CD4-positive, alpha-beta T cell treated with Interleukin-2 at 100 ng/mL for 4 hours (primary cell): ENCODE data around the gene ST6GALNAC3.
"Not testable (repeated sequence)": the region's sequence is repeated elsewhere in the genome, so short reads cannot be mapped to it uniquely, and the experiment has no call there.

ENCODE experiments used
- DNase-seq: peaks from one replicate; pipeline ENCODE4 v3.0.0-alpha.2; 2020; ENCODE audit warnings: low spot score

Gene ST6GALNAC3

DNA sequence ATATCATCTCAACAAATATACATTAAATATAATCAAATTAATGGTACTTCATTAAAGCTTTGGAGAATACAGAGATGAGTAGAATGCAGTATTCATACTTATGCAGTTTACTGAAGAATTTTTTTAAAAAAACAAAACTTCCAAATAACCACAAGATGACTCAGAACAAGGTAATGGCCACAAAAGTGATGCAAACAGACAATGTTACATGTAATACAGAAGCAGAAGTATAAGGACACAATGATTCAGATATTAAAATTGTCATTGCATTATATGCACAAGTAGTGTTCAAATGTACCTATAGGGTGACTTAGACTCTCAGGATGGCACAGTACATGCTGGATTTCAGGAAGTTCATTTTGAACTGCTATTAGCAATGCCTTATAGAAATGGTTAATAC, 565.5 kb downstream of the ST6GALNAC3 start:
- DNase-seq = no peak

DNA sequence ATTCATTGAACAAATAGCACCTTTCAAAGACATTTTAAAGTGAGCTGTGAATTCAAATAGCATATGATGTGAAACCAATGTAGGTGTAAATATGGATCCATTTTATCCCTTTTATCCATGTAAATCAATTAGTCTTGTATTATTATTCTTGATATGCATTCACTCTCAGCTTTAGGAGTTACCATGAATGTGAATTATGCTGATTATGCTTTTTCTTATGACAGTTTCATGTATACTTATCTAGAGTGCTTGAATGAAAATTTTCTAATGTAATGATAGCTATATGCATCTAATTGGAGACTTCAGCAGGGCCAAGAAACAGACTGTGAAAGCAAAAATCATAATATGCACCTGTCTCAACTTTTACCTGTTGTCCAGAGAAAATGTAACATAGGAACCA, 566.2 kb downstream of the ST6GALNAC3 start:
- no peak for DNase-seq

DNA sequence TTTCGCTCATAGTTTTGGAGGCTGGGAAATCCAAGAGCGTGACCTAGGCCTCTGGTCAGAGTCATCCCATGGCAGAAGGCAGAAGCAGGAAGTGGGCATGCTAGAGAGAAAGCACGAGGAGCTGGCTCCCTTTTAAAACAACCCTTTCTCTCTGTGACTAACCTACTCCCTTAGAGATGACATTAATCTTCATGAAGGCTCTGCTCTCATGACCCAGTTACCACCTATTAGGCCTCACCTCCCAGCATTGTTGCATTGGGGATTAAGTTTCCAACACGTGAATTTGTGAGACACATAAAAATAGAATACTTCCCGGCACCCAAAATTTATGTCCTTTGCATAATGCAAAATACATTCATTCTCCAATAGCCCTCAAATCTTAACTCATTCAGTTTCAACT, 569.6 kb downstream of the ST6GALNAC3 start:
- no peak for DNase-seq

DNA sequence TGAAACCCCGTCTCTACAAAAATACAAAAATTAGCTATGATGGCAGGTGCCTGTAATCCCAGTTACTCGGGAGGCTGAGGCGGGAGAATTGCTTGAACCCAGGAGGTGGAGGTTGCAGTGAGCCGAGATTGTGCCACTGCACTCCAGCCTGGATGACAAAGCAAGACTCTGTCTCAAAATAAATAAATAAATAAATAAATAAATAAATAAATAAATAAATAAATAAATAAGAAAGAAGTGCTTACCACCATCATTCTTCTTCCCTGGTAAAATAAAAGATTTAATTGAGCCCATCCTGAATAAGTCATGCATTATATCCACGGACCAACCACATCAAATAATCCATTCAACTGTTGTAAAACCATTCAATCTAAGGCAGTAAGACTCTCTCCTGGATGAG, 578.3 kb downstream of the ST6GALNAC3 start:
- DNase-seq = not testable (repeated sequence)

DNA sequence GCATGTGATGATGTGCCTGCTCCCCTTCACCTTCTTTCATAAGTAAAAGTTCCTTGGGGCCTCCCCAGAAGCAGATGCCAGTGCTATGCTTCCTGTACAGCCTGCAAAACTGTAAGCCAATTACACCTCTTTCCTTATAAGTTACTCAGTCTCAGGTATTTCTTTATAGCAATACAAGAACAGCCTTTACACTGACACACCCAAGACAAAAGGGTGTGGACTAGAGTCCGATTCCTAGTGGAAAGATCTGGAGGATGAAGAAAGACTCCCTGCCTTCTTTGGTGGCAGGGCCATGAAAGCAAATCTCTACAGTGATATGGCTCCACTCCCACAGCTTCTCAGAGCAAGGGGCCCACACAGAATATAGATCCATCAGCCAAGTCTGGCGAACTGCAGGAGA, 583.1 kb downstream of the ST6GALNAC3 start:
- no peak for DNase-seq

DNA sequence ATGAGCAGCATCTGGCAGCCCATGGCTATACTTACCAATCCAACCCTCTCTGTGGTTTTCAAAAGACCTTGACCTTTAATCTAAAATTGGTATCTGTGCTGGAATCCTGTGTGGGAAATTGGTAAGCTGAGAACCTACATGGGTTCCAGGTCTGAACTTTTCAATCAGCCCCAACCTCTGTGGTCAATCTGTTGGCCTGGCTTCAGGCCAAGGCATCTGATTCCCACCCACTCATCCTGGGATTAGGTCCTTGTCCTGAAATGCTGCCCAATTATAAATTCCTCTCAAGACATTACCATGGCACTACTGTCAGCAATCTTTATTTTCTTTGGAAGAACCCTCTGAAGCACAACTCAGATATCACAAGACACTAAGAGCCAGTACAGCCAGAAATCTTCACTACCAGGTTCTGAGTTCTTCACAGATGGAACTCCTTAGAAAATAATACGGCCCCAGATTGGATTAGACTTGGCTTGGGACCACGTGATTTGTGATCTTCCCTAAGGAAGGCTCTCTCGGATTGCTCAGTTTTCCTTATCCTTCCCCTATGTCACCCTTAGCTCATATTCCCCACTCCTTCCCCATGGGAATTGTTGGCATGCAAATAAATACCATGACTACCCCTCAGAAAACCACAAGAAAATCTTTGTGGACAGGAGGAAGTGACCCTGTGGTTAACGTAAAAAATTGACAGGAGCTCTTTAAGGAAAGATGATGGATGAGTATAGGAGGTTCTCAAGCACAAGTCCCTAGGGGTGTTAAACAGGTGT, 584.8 kb downstream of the ST6GALNAC3 start:
- DNase-seq = no peak

DNA sequence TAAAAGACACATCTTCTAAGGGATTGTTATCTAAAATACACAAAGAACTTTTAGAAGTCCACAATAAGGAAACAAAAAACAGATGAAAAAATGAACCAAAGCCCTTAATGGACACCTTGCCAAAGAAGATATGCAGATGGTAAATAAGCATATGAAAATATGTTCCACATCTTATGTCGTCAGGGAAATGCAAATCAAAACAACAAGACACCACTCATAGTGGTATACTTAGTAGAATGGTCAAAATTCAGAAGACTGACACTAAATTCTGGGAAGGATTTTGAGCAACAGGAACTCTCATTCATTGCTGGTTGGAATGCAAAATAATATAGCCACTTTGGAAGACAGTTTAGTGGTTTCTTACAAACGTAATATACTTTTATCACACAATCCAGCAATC, 587.0 kb downstream of the ST6GALNAC3 start:
- DNase-seq = no peak

DNA sequence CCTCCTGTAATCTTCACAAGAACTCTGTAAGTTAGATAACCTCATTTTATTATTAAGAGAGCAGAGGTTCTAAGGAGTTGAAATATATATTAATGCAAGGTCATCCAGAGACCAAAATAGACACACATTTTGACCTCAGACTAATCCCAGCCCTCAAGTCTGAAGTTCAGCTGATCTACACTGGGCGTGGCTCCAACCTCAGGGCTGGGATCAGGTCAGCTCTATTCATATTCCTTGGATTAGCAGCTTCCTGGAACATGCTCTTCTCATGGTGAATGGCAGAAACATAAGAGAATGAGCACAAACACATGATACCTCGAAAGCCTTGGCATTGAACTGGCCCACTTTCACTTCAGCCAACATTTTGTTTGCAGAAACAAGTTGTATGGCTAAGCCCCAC, 592.0 kb downstream of the ST6GALNAC3 start:
- no peak for DNase-seq

DNA sequence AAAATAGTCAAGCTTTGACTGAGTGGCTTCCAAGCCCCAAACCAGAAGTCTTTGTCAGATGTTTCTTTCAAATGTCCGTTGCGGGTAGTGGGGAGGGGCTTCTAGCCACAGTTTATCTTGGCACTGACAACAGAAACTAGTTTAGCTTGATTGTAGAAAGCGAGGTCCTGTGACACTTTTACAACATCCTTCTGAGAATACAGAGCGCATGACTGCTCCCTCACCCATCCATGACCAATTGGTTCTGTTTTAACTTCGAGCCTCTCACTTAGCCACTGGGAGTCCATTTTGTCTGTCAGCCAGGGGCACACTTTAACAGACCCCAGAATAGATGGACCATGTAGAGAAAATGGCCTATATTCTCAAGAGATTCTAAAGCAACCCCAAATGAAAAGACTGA, 593.5 kb downstream of the ST6GALNAC3 start:
- no peak for DNase-seq

DNA sequence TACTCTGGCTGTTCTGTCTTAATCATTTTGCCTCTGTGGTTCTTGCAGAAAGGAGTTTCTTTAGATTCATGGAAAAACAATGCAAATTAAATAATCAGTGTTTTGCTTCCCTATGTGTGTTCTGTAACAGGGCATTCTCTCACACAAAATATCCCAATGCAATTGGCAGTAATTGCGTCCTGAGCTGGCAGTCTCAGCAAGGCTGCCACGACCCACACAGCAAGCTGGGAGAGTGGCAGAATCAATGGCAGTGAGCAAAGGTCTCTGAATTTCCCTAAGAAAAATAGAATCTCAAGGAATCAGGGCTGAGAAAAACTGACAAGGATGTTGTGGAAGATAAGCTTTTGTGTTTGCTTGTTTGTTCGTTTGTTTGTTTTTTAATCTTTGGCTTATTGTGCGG, 594.6 kb downstream of the ST6GALNAC3 start:
- no peak for DNase-seq

DNA sequence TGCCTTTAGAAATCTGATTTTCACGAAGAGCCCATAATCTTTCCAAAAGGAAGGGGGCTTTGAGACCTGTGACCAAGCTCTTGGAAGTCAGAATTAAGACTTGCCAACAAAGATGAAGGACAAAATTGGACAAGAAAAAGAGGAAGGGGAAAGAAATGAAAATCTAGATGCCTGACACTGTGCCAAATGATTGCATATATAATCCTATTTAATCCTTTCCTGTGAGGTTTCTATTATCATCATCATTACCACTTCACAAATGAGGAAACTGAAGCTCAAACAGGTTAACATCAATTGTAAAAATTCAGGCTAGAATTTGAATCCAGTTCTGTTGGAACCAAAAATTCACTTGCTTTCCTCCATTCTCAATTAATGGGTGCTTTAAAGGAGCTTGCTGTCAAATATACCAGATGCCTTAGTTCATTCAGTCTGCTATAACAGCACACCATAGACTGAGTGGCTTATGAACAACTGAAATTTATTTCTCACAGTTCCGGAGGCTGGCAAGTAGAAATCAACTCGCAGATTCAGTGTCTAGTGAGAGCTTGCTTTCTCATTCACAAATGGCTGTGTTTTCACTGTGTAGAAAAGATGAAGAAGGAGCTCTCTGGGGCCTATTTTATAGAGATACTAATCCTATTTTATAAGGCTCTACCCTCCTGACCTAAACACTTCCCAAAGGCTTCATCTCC, 595.2 kb downstream of the ST6GALNAC3 start:
- DNase-seq = no peak

DNA sequence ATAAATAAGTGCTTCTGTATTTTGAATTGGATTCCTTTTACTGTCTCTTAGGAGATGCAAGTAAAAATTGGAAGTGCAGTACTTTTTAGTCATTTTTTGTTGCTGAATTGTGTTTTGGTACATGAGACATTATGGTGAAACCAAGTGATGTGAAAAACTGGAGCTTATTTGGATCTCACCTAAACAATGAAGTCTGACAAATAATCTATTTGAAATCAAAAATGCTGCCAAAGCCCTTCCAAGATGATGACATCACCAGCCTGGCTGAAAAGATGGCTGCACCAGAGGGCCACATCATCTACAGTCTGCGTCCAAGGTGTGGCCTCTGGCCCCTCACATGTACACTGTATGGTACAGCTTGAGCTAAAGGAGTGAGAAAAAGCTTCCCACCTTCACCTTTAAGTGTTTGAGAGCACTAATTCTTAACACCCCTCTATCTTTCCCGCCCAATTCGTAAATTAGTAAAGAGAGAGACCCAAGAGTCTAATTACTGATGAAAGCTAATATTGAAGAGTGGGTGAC, 600.2 kb downstream of the ST6GALNAC3 start:
- DNase-seq = no peak

DNA sequence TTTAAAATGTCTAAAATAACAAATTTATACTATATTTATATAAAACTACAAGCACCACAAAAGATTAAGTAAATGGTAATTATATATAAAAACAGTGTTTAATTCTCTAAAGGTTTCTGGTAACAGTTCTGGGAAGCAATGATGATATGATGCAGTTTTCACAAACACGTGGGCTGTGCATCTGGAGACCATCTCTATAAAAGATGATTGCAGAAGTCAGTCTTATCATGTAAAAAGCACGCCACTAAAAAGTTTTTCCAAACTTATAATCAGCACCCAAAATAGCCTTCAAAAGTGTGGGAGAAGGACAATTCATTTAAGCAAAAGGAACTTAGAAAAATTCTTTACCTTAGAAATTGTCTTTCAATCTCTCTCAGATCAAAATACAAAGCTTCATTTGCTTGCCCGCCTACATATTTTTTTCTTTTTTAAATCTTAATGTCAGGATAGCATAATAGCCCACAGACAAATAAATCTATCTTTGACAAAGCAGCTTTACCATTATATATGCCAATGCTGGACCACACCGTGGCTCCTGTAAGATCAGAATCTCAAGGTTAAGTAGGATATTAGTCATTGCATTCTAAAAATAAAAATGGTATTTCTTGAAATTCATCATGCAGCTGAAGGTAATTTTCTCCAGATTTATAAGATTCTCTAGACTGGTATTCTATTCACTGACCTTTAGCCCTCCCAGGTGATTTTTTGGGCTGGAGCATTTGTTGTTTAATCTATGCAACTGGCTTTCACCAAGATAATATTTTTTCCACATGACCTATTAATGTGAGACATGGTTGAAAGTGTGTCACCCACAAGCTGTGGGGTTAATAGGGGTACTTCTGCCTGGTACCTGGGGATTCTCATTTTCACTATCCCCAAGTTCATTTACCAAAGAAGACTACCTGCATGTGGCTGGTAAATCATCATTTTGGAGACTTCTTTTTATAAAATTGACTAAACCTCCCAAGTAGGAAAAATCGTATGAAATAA, 603.2 kb downstream of the ST6GALNAC3 start:
- no peak for DNase-seq

DNA sequence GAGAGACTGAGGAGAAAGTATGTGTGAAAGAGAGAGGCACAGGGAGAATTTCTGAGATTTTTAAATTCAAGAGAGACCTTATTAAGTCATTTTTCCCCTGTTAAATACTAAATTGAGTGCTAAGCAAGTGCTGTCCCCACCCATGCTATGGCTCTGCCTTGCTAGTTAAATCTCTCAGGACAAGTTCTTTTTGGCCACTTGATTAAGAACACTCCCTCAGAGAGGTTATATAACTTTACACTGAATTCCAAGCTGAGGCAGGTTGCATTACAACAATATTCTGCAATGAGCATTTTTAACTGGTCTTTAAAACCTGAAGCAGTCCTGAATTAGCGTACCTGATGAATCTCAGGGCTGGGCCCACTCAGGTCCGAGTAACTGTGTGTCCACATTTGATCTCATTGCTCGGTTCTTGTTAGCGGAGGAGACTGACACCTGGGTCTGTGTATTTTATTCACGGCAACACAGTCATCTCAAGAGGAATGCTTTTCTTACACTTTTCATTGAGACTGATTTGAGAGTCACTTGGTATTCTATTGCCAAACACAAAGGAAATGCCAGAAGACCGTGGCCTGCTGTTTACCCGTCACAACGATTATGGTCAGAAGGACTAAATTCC, 605.1 kb downstream of the ST6GALNAC3 start:
- DNase-seq = no peak

DNA sequence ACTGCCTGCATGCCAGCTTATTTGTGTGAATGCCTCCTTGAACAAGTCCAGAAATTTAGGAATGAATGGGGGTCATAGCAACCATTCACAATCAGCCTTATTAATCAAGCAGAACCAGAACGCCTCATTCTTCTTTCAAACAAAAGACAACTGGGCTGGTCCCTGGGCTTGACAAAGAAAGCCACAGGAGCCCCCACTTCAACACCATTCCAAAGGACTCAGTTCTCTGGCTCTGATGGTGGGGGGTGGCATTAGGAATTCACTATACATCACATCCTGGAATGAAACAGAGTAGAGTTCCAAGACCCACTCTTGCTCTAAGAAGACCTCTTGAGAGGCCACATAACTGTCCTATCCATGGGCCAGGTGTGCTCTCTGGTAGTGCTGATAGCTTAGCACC, 606.1 kb downstream of the ST6GALNAC3 start:
- no peak for DNase-seq

DNA sequence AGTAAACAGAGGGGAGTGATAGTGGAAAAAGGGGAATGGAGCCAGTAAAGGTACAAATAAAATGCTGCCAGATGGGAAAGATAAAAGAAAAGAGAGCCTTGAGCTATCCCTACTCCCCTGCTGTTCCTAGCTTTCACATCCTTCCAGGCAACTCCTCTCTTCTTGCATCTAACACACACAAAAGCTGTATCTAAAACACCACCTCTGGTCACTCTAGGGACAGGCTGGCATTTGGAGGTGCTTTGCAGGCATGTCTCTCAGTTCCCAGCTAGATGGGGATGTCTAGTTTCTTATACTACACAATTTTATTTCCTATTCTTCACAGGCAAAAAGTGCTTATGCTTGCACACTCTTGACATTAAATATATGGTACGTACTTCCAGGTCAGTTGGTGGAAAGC, 607.6 kb downstream of the ST6GALNAC3 start:
- DNase-seq = no peak
